Measurements from ENCODE around the gene GALNT8.
A peak's percentile ranks its signal among the peaks of the same experiment; 100 is the strongest.

GRCh38 chr12:4743046-4743445, 22.8 kb downstream of the GALNT8 start:
- TF ChIP-seq EZH2 (IDR thresholded peaks at IDR 0.05; ENCODE audit: low read depth, unreplicated experiment) (no peak), POLR2AphosphoS5 (IDR thresholded peaks at IDR 0.05; ENCODE audit: low read depth) (no peak), EZH2phosphoT487 (IDR thresholded peaks at IDR 0.05; ENCODE audit: unreplicated experiment) (no peak), CREB1 (CRISPR knock-in tag; IDR thresholded peaks at IDR 0.05; ENCODE audit: low read depth) (no peak), STAT1 (IDR thresholded peaks at IDR 0.05; ENCODE audit: unreplicated experiment) (no peak), JUNB (IDR thresholded peaks at IDR 0.05; ENCODE audit: unreplicated experiment) (no peak), ZNF331 (CRISPR knock-in tag; IDR thresholded peaks at IDR 0.05; ENCODE audit: low read depth) (no peak)
- TF ChIP-seq, protein P1, sequence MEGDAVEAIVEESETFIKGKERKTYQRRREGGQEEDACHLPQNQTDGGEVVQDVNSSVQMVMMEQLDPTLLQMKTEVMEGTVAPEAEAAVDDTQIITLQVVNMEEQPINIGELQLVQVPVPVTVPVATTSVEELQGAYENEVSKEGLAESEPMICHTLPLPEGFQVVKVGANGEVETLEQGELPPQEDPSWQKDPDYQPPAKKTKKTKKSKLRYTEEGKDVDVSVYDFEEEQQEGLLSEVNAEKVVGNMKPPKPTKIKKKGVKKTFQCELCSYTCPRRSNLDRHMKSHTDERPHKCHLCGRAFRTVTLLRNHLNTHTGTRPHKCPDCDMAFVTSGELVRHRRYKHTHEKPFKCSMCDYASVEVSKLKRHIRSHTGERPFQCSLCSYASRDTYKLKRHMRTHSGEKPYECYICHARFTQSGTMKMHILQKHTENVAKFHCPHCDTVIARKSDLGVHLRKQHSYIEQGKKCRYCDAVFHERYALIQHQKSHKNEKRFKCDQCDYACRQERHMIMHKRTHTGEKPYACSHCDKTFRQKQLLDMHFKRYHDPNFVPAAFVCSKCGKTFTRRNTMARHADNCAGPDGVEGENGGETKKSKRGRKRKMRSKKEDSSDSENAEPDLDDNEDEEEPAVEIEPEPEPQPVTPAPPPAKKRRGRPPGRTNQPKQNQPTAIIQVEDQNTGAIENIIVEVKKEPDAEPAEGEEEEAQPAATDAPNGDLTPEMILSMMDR (conservative IDR thresholded peaks at IDR 0.05; ENCODE audit: low read depth in 2 of 2): peak; percentile 40 to 60; a peak in 3 of 4 replicates
- TF ChIP-seq, protein P2, sequence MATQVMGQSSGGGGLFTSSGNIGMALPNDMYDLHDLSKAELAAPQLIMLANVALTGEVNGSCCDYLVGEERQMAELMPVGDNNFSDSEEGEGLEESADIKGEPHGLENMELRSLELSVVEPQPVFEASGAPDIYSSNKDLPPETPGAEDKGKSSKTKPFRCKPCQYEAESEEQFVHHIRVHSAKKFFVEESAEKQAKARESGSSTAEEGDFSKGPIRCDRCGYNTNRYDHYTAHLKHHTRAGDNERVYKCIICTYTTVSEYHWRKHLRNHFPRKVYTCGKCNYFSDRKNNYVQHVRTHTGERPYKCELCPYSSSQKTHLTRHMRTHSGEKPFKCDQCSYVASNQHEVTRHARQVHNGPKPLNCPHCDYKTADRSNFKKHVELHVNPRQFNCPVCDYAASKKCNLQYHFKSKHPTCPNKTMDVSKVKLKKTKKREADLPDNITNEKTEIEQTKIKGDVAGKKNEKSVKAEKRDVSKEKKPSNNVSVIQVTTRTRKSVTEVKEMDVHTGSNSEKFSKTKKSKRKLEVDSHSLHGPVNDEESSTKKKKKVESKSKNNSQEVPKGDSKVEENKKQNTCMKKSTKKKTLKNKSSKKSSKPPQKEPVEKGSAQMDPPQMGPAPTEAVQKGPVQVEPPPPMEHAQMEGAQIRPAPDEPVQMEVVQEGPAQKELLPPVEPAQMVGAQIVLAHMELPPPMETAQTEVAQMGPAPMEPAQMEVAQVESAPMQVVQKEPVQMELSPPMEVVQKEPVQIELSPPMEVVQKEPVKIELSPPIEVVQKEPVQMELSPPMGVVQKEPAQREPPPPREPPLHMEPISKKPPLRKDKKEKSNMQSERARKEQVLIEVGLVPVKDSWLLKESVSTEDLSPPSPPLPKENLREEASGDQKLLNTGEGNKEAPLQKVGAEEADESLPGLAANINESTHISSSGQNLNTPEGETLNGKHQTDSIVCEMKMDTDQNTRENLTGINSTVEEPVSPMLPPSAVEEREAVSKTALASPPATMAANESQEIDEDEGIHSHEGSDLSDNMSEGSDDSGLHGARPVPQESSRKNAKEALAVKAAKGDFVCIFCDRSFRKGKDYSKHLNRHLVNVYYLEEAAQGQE (IDR thresholded peaks at IDR 0.05; ENCODE audit: unreplicated experiment): no peak
